ENCODE measurements around the gene FOXB1.

DNA sequence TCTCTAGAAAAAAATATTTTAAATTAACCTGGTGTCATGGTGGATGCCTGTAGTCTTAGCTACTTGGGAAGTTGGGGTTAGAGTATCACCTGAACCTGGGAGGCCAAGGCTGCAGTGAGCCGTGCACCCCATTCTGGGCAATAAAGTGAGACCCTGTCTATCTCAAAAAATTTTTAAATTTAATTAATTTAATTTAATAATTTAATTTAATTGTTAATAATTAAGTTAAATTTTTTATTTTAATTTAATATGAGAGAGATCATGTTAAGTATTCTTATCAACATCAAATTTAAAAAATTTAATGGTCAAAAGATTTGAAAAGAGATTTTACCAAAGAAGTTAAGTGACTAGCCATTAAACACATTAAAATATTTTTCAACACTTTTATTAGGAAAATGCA is 40.8 kb upstream of the FOXB1 start:
- TF ChIP-seq GATA3 (IDR thresholded peaks at IDR 0.05; ENCODE audit: low read depth, low read length) (no peak), GATA2 (IDR thresholded peaks at IDR 0.05; ENCODE audit: low read depth, low read length) (no peak)

Data from SH-SY5Y (cell line).